GM12891 (cell line): Measurements from ENCODE around the gene LRRC39.

Experiments
- DNase-seq: peaks from one replicate; pipeline ENCODE4 v3.0.0; 2011; ENCODE audit warnings: low spot score; ENCODE audit not compliant: insufficient read length
- FAIRE-seq: peaks from 2 replicates; lab custom pipeline; 2011; peaks lifted over from hg19 to GRCh38; lab: Jason Lieb, UNC
- PAX5 ChIP-seq: IDR thresholded peaks from 2 replicates; pipeline ENCODE4 v1.6.1; 2011; ENCODE audit warnings: low read length, moderate library complexity, mild to moderate bottlenecking; ENCODE audit not compliant: insufficient read depth, severe bottlenecking
- POLR2A ChIP-seq: IDR thresholded peaks from 2 replicates; pipeline ENCODE4 v1.6.1; 2011; ENCODE audit warnings: low read depth, low read length, control low read depth
- POLR2AphosphoS5 ChIP-seq: IDR thresholded peaks from 2 replicates; pipeline ENCODE4 v1.6.1; 2011; ENCODE audit warnings: low read depth, low read length, control low read depth
- POU2F2 ChIP-seq: IDR thresholded peaks from 2 replicates; pipeline ENCODE4 v1.6.1; 2011; ENCODE audit warnings: low read depth, mild to moderate bottlenecking, control low read depth, low read length, moderate library complexity
- SPI1 ChIP-seq: IDR thresholded peaks from 2 replicates; pipeline ENCODE4 v1.6.1; 2011; ENCODE audit warnings: low read depth, low read length, control low read depth
- TAF1 ChIP-seq: IDR thresholded peaks from 2 replicates; pipeline ENCODE4 v1.6.1; 2011; ENCODE audit warnings: low read depth, low read length, control low read depth

The LRRC39 gene

DNA sequence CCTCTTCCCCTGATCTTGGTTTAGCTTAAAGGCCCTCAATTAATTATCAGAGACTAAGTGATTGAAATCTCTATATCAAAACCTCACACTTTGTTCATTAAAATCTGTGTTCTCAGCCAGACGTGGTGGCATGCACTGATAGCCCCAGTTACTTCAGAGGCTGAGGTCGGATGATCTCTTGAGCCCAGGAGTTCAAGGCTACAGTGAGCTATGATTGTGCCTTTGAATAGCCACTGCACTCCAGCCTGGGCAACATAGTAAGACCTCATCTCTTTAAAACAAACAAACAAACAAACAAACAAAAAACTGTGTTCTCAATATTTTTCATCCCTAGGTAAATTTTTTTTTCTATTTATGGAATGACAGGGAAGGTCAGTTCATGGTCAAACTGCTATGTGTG lies 26.4 kb downstream of the LRRC39 start:
- TF ChIP-seq PAX5 (no peak), POLR2AphosphoS5 (no peak), SPI1 (no peak), POLR2A (no peak), POU2F2 (no peak)
- DNase-seq (no peak), FAIRE-seq (no peak)

DNA sequence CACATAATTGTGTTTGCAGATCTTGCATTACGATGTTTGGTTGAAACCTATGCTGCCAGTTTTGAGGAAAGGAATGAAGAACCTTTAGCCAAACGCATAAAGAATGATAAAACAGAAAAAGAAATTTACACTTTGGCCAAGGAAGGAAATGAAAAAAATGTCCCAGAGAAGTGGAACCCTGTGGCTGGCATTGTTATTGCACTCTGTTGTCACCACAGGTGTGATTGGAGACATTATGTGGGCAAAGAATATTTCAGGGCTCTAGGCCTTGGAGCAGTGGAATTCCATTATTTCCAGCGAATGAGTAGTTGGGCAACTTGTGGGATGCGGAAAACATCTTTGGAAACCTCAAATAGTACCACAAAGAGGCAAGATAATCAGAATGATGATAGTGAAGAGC lies 30.2 kb downstream of the LRRC39 start:
- no peak for DNase-seq
- TF ChIP-seq POLR2AphosphoS5 (no peak), POLR2A (no peak), TAF1 (no peak), POU2F2 (no peak)
- no peak for FAIRE-seq

DNA sequence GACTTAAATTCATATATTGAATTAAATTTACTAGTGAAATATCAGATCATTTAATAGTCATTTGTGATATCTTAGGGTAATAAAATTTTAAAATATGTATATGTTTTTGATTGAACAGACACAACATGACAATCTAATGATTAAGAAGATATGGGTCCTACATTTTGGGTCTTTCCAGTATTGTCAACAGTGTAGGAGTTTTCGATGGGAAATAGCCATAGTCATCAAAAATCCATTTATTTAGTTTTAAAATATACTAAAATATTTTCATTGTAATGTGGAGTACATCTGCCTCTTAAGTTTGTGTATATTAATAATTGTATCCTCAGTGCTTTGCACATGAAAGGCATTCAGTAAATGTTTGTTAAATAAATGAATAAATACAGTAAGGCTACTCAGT lies 31.1 kb downstream of the LRRC39 start:
- TF ChIP-seq POLR2A, result no peak
- no peak for TF ChIP-seq POU2F2
- TF ChIP-seq POLR2AphosphoS5, result no peak
- TF ChIP-seq PAX5, result no peak
- TF ChIP-seq SPI1, result no peak
- no peak for TF ChIP-seq TAF1
- no peak for FAIRE-seq
- no peak for DNase-seq

DNA sequence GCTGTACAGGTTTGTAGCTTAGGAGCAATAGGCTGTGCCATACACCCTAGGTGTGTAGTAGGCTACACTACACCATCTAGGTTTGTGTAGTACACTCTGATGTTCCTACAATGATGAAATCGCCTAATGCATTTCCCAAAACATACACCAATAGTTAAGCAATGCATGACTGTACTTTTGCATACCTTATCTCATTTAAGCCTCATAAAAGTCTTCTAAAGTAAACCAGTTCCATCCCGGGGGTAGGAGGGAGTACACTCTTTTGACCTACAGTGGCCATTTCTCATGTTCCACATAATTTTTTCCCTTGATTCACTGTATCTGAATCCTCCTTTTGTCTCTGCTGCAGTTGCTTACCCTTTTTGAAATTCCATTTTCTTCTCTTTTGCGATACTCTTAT lies 32.9 kb downstream of the LRRC39 start:
- TF ChIP-seq PAX5 (no peak), TAF1 (no peak), POU2F2 (no peak), POLR2A (no peak), SPI1 (no peak), POLR2AphosphoS5 (no peak)
- FAIRE-seq (no peak), DNase-seq (no peak)

DNA sequence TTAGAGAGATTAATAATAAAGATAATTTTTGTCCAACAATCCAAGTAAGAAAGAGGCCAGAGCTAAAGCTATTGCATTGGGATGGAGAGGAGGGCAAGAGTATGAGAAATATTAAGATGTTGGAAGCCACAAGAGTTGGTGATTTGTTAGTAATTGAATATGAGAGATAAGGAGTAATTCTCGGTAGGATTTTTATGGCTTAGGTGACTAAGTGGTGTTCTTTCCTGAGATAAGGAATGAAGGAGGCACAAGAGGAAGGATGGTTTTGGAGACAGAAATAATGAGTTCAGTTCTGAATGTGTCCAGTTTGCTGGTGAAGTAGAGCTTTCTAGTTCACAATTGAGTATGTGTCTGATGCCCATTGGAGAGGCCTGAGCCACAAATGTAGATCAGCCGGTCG lies 35.7 kb downstream of the LRRC39 start:
- TF ChIP-seq POU2F2 (no peak), SPI1 (no peak), PAX5 (no peak), TAF1 (no peak), POLR2AphosphoS5 (no peak), POLR2A (no peak)
- FAIRE-seq (no peak), DNase-seq (no peak)

DNA sequence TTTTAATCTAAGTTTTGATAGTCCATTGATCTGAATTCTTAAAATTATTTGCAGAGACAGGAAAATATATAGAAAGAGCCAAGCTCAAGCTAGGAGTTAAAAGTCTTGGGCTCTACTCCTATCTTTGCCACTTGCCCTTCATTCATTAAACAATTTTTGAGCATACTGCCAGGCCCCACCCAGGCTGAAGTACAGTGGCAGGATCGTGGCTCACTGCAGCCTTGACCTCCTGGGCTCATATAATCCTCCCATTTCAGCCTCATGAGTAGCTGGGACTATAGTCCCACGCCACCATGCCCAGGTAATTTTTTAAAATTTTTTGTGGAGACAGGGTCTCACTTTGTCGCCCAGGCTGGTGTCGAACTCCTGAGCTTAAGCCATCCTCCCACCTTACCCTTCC lies 36.9 kb downstream of the LRRC39 start:
- TF ChIP-seq PAX5 (no peak), TAF1 (no peak), SPI1 (no peak), POLR2A (no peak), POU2F2 (no peak), POLR2AphosphoS5 (no peak)
- FAIRE-seq, result no peak
- no peak for DNase-seq

DNA sequence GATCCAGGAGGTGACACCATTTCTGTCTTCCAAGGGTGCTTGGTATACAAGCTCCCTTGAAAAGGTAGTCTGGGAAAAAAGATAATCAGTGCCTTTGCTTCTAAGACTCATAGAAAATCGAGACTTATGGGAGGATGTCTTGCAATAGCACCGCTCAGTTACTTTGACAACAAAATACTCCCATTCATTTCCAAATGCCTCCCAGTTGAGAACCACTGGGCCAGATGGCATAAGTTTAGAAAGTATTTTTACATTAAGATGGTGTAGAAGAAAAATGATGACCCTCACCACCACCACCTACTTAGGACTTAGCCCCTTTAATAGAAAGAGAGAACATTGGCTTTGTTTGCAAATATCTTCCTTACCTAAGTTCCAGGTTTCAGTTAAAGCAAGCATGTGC lies 40.5 kb downstream of the LRRC39 start:
- no peak for TF ChIP-seq POLR2A
- no peak for TF ChIP-seq PAX5
- no peak for TF ChIP-seq POLR2AphosphoS5
- TF ChIP-seq SPI1, result no peak
- TF ChIP-seq TAF1, result no peak
- TF ChIP-seq POU2F2, result no peak
- FAIRE-seq (no peak), DNase-seq (no peak)

DNA sequence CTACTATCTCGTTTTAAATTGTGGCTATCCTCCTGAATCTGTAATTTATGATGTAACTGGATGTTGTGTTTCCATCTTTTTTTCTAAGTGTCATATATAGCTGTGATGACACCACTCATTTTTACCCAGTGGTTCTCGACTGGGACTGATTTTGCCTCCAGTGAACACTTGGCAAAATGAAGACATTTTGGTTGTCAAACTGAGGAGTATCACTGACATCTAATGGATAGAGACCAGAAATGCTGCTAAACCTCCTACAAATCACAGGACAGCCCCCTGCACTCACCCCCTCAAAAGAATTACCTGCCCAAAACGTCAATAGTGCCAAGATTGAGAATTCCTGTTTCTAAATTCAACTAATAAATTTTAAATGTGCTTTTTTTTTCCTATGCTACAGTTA lies 43.2 kb downstream of the LRRC39 start:
- FAIRE-seq, result peak; percentile 40
- TF ChIP-seq POU2F2, result no peak
- no peak for TF ChIP-seq POLR2A
- TF ChIP-seq TAF1, result no peak
- TF ChIP-seq PAX5, result no peak
- TF ChIP-seq POLR2AphosphoS5, result no peak
- TF ChIP-seq SPI1, result no peak
- DNase-seq, result no peak

DNA sequence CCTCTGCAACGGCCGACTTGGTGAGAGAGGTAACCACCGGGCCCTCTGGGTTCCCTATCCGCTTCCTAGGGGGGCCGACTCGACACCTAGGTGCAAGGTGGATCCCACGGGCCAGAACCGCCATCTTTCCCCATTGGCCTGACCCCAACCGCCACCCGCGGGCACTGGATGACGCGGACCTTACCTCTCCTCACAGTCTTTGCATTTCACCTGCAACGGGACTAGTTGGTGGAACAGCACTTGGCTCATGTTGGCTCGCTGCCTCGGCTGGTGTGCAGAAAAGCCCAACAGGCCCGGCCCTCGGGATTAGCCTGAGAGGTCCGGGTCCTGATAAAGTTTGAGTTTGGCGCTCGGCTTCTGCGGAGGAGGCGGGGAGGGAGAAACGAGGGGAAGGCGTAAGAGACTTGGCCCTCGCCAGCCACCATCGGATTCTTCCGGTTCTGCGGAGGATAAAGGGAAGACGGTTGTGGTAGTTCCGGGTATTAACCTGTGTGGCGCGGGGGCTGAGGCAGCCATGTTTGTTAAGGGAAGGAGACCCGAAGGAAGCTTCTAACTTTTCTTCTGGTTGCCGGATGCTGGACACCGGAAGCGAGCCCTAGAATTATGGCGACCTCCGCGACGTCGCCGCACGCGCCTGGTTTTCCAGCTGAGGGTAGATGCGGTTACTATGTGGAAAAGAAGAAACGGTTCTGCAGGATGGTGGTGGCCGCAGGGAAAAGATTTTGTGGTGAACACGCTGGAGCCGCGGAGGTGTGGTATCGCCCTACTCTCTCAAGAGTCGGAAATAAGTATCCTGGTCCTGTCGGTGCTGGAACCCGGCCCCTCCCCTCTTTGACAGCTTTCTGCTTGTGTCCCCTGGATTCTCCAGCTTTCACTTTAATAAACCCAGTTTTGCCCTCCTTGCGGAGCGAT lies 45.2 kb downstream of the LRRC39 start, which contains the start of the genes SASS6 and TRMT13:
Gene SASS6 (minus strand): TSS at position 365 of the 912 bp plus-strand sequence. CDS start 116 bp downstream, at position 249.
Gene TRMT13 (plus strand): TSS at position 598 of the 912 bp plus-strand sequence. CDS start 6 bp downstream, at position 604.
- no peak for TF ChIP-seq PAX5
- no peak; the same call in 1 of the 2 replicates for TF ChIP-seq POU2F2
- no peak for TF ChIP-seq POLR2AphosphoS5
- TF ChIP-seq TAF1, result peak; percentile 78; the same call in 1 of the 2 replicates
- peak; percentile 42; the same call in 1 of the 2 replicates for TF ChIP-seq POLR2A
- TF ChIP-seq SPI1, result peak; percentile 27
- FAIRE-seq (peak; percentile 94), DNase-seq (peak; percentile 51)
